Measurements from ENCODE around the gene FEM1B.

The FEM1B gene

GRCh38 chr15:68241088-68241935 is 36.2 kb upstream of the FEM1B start:
- TF ChIP-seq CTCF (IDR thresholded peaks at IDR 0.05; ENCODE audit: low read depth, low read length): no peak
- H3K4me3 ChIP-seq (ENCODE audit: low read depth, low read length): no peak overlapping the region
- DNase-seq (ENCODE audit: low read depth, low spot score): no peak
- in situ Hi-C loops (cut with HindIII; ENCODE audit: low sequenced_read_pairs): no loop called here

- no peak for DNase-seq (ENCODE audit: low read depth, low spot score)
- in situ Hi-C loops (cut with HindIII; ENCODE audit: low sequenced_read_pairs): no loop called here
- no peak overlapping the region for H3K4me3 ChIP-seq (ENCODE audit: low read depth, low read length)
- TF ChIP-seq CTCF (IDR thresholded peaks at IDR 0.05; ENCODE audit: low read depth, low read length): no peak
Measured at GRCh38 chr15:68244235-68244634, 33.3 kb upstream of the FEM1B start.

- in situ Hi-C loops (cut with HindIII; ENCODE audit: low sequenced_read_pairs): no loop called here
- DNase-seq (ENCODE audit: low read depth, low spot score): no peak
- TF ChIP-seq CTCF (IDR thresholded peaks at IDR 0.05; ENCODE audit: low read depth, low read length): no peak
- H3K4me3 ChIP-seq (ENCODE audit: low read depth, low read length): no peak overlapping the region
Measured at GRCh38 chr15:68249058-68249713, 28.4 kb upstream of the FEM1B start.

GRCh38 chr15:68252925-68253534 is 24.5 kb upstream of the FEM1B start:
- no peak overlapping the region for H3K4me3 ChIP-seq (ENCODE audit: low read depth, low read length)
- in situ Hi-C loops (cut with HindIII; ENCODE audit: low sequenced_read_pairs): no loop called here
- DNase-seq (ENCODE audit: low read depth, low spot score): peak; percentile 84

GRCh38 chr15:68256675-68257450 is 20.7 kb upstream of the FEM1B start:
- TF ChIP-seq CTCF (IDR thresholded peaks at IDR 0.05; ENCODE audit: low read depth, low read length): no peak
- in situ Hi-C loops (cut with HindIII; ENCODE audit: low sequenced_read_pairs): no loop called here

More at GRCh38 chr15:68252925-68253534, 24.5 kb upstream of the FEM1B start:
- TF ChIP-seq CTCF (IDR thresholded peaks at IDR 0.05; ENCODE audit: low read depth, low read length): peak; percentile 85

GRCh38 chr15:68258692-68259091 is 18.9 kb upstream of the FEM1B start:
- DNase-seq (ENCODE audit: low read depth, low spot score): no peak
- in situ Hi-C loops (cut with HindIII; ENCODE audit: low sequenced_read_pairs): no loop called here
- no peak for TF ChIP-seq CTCF (IDR thresholded peaks at IDR 0.05; ENCODE audit: low read depth, low read length)
- H3K4me3 ChIP-seq (ENCODE audit: low read depth, low read length): no peak overlapping the region

More at GRCh38 chr15:68256675-68257450, 20.7 kb upstream of the FEM1B start:
- H3K4me3 ChIP-seq (ENCODE audit: low read depth, low read length): peak overlapping the region; percentile 50
- DNase-seq (ENCODE audit: low read depth, low spot score): peak; percentile 75

Data from astrocyte of the spinal cord (primary cell).